H9 (cell line): ENCODE results near the gene TM6SF1. TPM values are rescaled to one million over a fixed set of nuclear protein-coding genes. Genes with fewer than 3 reads are reported as not detected.

ENCODE experiments used
- DNase-seq: peaks from one replicate; pipeline ENCODE4 v3.0.0-alpha.2; 2017
- H2AFZ ChIP-seq: one replicate; pipeline ENCODE4 v1.6.1; 2013; ENCODE audit warnings: mild to moderate bottlenecking, low read length, control low read depth, moderate library complexity
- H2AK5ac ChIP-seq: 2 replicates; pipeline ENCODE4 v1.6.1; 2013; ENCODE audit warnings: low read length, control low read depth, mixed read lengths; ENCODE audit not compliant: insufficient read length
- H2BK120ac ChIP-seq: one replicate; pipeline ENCODE4 v1.6.1; 2013; ENCODE audit warnings: low read depth, mild to moderate bottlenecking, low read length, control low read depth, inconsistent platforms; ENCODE audit not compliant: poor library complexity, severe bottlenecking
- H2BK12ac ChIP-seq: 2 replicates; pipeline ENCODE4 v1.6.1; 2013; ENCODE audit warnings: low read length, control low read depth, mixed read lengths, low read depth; ENCODE audit not compliant: insufficient read length
- H2BK15ac ChIP-seq: 2 replicates; pipeline ENCODE4 v1.6.1; 2013; ENCODE audit warnings: low read depth, low read length, control low read depth
- H2BK20ac ChIP-seq: one replicate; pipeline ENCODE4 v1.6.1; 2013; ENCODE audit warnings: low read depth, mild to moderate bottlenecking, low read length, control low read depth, inconsistent platforms; ENCODE audit not compliant: poor library complexity, severe bottlenecking
- H2BK5ac ChIP-seq: 2 replicates; pipeline ENCODE4 v1.6.1; 2013; ENCODE audit warnings: low read length, control low read depth, mixed read lengths; ENCODE audit not compliant: insufficient read length
- H3K14ac ChIP-seq: 2 replicates; pipeline ENCODE4 v1.6.1; 2013; ENCODE audit warnings: low read length, control low read depth; ENCODE audit not compliant: insufficient read depth
- H3K18ac ChIP-seq: 2 replicates; pipeline ENCODE4 v1.6.1; 2013; ENCODE audit warnings: low read depth, mild to moderate bottlenecking, mixed read lengths, low read length, control low read depth; ENCODE audit not compliant: insufficient read length
- H3K23ac ChIP-seq: 2 replicates; pipeline ENCODE4 v1.6.1; 2013; ENCODE audit warnings: low read length, control low read depth, mixed read lengths, low read depth; ENCODE audit not compliant: insufficient read length
- H3K23me2 ChIP-seq: 2 replicates; pipeline ENCODE4 v1.6.1; 2013; ENCODE audit warnings: low read depth, mild to moderate bottlenecking, mixed read lengths, low read length, control low read depth; ENCODE audit not compliant: insufficient read length, poor library complexity, severe bottlenecking
- H3K27ac ChIP-seq: 2 replicates; pipeline ENCODE4 v1.5.1; 2013; ENCODE audit warnings: low read length, control low read depth, mixed read lengths, low read depth; ENCODE audit not compliant: insufficient read length
- H3K27me3 ChIP-seq: 2 replicates; pipeline ENCODE4 v1.6.1; 2013; ENCODE audit warnings: low read length, control low read depth, inconsistent platforms; ENCODE audit not compliant: insufficient read depth
- H3K4ac ChIP-seq: 2 replicates; pipeline ENCODE4 v1.6.1; 2013; ENCODE audit warnings: low read depth, mild to moderate bottlenecking, control low read depth, inconsistent platforms, low read length, moderate library complexity
- H3K4me1 ChIP-seq: 2 replicates; pipeline ENCODE4 v1.6.1; 2013; ENCODE audit warnings: low read length, control low read depth, inconsistent platforms; ENCODE audit not compliant: insufficient read depth
- H3K4me2 ChIP-seq: 2 replicates; pipeline ENCODE4 v1.6.1; 2013; ENCODE audit warnings: low read length, control low read depth, mixed read lengths; ENCODE audit not compliant: insufficient read length, insufficient read depth
- H3K56ac ChIP-seq: 2 replicates; pipeline ENCODE4 v1.6.1; 2013; ENCODE audit warnings: low read depth, mild to moderate bottlenecking, mixed read lengths, low read length, control low read depth; ENCODE audit not compliant: insufficient read length
- H3K79me1 ChIP-seq: 2 replicates; pipeline ENCODE4 v1.6.1; 2013; ENCODE audit warnings: low read depth, mild to moderate bottlenecking, moderate library complexity, low read length, control low read depth, inconsistent platforms; ENCODE audit not compliant: insufficient read depth, poor library complexity, severe bottlenecking
- H3K79me2 ChIP-seq: 2 replicates; pipeline ENCODE4 v1.6.1; 2013; ENCODE audit warnings: low read length, control low read depth, inconsistent platforms; ENCODE audit not compliant: insufficient read depth
- H3K9ac ChIP-seq: 2 replicates; pipeline ENCODE4 v1.6.1; 2013; ENCODE audit warnings: low read length, control low read depth, mixed read lengths; ENCODE audit not compliant: insufficient read length; ENCODE audit errors: extremely low read depth
- H3K9me3 ChIP-seq: one replicate; pipeline ENCODE4 v1.6.1; 2013; ENCODE audit warnings: low read depth, low read length, inconsistent platforms; ENCODE audit not compliant: control insufficient read depth
- H3T11ph ChIP-seq: one replicate; pipeline ENCODE4 v1.6.1; 2013; ENCODE audit warnings: mild to moderate bottlenecking, low read length, control low read depth, inconsistent platforms
- H4K20me1 ChIP-seq: one replicate; pipeline ENCODE4 v1.6.1; 2013; ENCODE audit not compliant: control insufficient read depth, insufficient read length, insufficient read depth
- H4K5ac ChIP-seq: 2 replicates; pipeline ENCODE4 v1.6.1; 2013; ENCODE audit warnings: low read depth, mild to moderate bottlenecking, mixed read lengths, low read length, control low read depth; ENCODE audit not compliant: insufficient read length
- H4K8ac ChIP-seq: replicated peaks from 2 replicates; pipeline ENCODE4 v1.6.1; 2013; ENCODE audit warnings: low read length, control low read depth, mixed read lengths, low read depth; ENCODE audit not compliant: insufficient read length
- H4K91ac ChIP-seq: 2 replicates; pipeline ENCODE4 v1.6.1; 2013; ENCODE audit warnings: low read depth, mild to moderate bottlenecking, moderate library complexity, mixed read lengths, low read length, control low read depth; ENCODE audit not compliant: insufficient read length
- H3K27ac Mint-ChIP-seq, 3 experiments: 2 replicates in 2 of 3; 3 replicates in 1 of 3; pipeline ENCODE4 v1.8.0; 2020 to 2021; ENCODE audit warnings: mixed read lengths in 3 of 3, mild to moderate bottlenecking in 1 of 3, moderate library complexity in 1 of 3
- H3K27me3 Mint-ChIP-seq: 2 replicates; pipeline ENCODE4 v1.8.0; 2021; ENCODE audit warnings: low read depth, mild to moderate bottlenecking, moderate library complexity, mixed read lengths
- H3K36me3 Mint-ChIP-seq, 3 experiments: 2 replicates in 2 of 3; 3 replicates in 1 of 3; pipeline ENCODE4 v1.8.0; 2020 to 2021; ENCODE audit warnings: low read depth in 3 of 3, mixed read lengths in 3 of 3; ENCODE audit not compliant: insufficient read depth in 1 of 3
- H3K4me1 Mint-ChIP-seq, 2 experiments: 2 replicates each; pipeline ENCODE4 v1.8.0; 2020; ENCODE audit warnings: mixed read lengths in 2 of 2
- H3K4me3 Mint-ChIP-seq, 2 experiments: 2 replicates in 1 of 2; 3 replicates in 1 of 2; pipeline ENCODE4 v1.8.0; 2020 to 2021; ENCODE audit warnings: mild to moderate bottlenecking in 2 of 2, mixed read lengths in 2 of 2, moderate library complexity in 1 of 2
- H3K9me3 Mint-ChIP-seq, 2 experiments: 2 replicates in 1 of 2; 3 replicates in 1 of 2; pipeline ENCODE4 v1.8.0; 2020; ENCODE audit warnings: mild to moderate bottlenecking in 2 of 2, mixed read lengths in 2 of 2, moderate library complexity in 1 of 2
- WGBS: extraction: QIAGEN DNeasy Blood & Tissue Kit; methylation state at CpG from one replicate; pipeline ENCODE4 v1.1.7; 2013; ENCODE audit warnings: missing lambda C conversion rate, low lambda C conversion rate, mixed read lengths; ENCODE audit not compliant: insufficient read length; ENCODE audit errors: extremely low coverage; 5-methylcytosine and 5-hydroxymethylcytosine counted together
- total RNA-seq: library from RNA; stranded (reverse); gene quantifications from 2 replicates; pipeline ENCODE4 v1.2.1, GENCODE V29; 2021
- TF ChIP-seq, protein P1 (sequence below): fragments of 200-600 bp; sonication (generic); conservative IDR thresholded peaks from 3 replicates; pipeline ENCODE4 v1.8.0; 2021; ENCODE audit warnings: antibody characterized with exemption, mild to moderate bottlenecking

The TM6SF1 gene
- total RNA-seq, 1 experiment from 2014 or later, result 0.96 TPM

DNA sequence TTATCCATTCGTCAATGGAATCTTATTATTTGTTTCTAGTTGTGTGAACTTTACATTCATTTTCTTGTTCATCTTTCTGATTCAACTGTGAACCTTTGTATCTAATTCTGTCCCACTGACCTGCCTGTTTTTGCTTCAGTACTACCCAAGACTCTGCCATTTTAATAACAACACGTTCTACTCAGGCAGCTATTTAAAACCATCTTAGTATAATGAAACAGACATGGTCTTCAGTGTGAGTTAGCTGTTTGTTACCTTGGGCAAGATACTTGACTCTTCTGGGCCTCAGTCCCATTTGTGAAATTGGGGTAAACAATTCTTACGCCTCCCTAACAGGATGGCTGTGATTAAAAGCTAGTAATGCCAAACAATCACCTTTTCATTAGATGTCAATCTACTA is 42.0 kb upstream of the TM6SF1 start:
- H3K36me3 Mint-ChIP-seq, result peaks cover 0 to 8% (median 7%) of the 10 kb centered on the region in 3 experiments; a peak in 4 of 7 replicates
- Histone ChIP-seq H4K8ac (no peak overlapping the region), H2AK5ac (no peak overlapping the region), H2AFZ (no peak overlapping the region), H3K23ac (no peak overlapping the region), H2BK12ac (no peak overlapping the region), H3K79me2 (peaks cover 37% of the 10 kb centered on the region; the same call in 1 of the 2 replicates), H3T11ph (no peak overlapping the region), H3K56ac (no peak overlapping the region), H3K18ac (no peak overlapping the region), H3K14ac (no peak overlapping the region), H3K27ac (no peak overlapping the region), H3K23me2 (peaks cover 6% of the 10 kb centered on the region), H3K9ac (peak overlapping the region; percentile 34), H3K27me3 (no peaks in the 10 kb centered on the region), H2BK20ac (no peak overlapping the region), H4K5ac (no peak overlapping the region), H4K20me1 (no peaks in the 10 kb centered on the region), H2BK5ac (no peak overlapping the region), H3K4ac (no peak overlapping the region), H2BK15ac (no peak overlapping the region), H3K4me2 (peak overlapping the region; percentile 87), H3K79me1 (peaks cover 4% of the 10 kb centered on the region), H3K9me3 (no peaks in the 10 kb centered on the region), H4K91ac (no peak overlapping the region), H2BK120ac (no peak overlapping the region), H3K4me1 (peaks cover 8% of the 10 kb centered on the region; the same call in 1 of the 2 replicates)
- H3K27me3 Mint-ChIP-seq, result no peaks in the 10 kb centered on the region
- TF ChIP-seq, protein P1, sequence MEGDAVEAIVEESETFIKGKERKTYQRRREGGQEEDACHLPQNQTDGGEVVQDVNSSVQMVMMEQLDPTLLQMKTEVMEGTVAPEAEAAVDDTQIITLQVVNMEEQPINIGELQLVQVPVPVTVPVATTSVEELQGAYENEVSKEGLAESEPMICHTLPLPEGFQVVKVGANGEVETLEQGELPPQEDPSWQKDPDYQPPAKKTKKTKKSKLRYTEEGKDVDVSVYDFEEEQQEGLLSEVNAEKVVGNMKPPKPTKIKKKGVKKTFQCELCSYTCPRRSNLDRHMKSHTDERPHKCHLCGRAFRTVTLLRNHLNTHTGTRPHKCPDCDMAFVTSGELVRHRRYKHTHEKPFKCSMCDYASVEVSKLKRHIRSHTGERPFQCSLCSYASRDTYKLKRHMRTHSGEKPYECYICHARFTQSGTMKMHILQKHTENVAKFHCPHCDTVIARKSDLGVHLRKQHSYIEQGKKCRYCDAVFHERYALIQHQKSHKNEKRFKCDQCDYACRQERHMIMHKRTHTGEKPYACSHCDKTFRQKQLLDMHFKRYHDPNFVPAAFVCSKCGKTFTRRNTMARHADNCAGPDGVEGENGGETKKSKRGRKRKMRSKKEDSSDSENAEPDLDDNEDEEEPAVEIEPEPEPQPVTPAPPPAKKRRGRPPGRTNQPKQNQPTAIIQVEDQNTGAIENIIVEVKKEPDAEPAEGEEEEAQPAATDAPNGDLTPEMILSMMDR, result no peak
- WGBS, result no CpG with 5 or more reads among the region's 3 CpGs
- no peak for DNase-seq
- H3K4me1 Mint-ChIP-seq, result peaks cover 9 to 12% of the 10 kb centered on the region in 2 experiments
- peak overlapping the region in 1 of 2 experiments; percentile 90; a peak in 4 of 5 replicates for H3K4me3 Mint-ChIP-seq
- peak overlapping the region in 1 of 3 experiments; percentile 88; a peak in 3 of 7 replicates for H3K27ac Mint-ChIP-seq
- peaks cover 10% of the 10 kb centered on the region in 2 experiments for H3K9me3 Mint-ChIP-seq
